Suprapubic skin (tissue), 4 donors: ENCODE results near the gene PTPRN2. TPM values are rescaled to one million over a fixed set of nuclear protein-coding genes. Genes with fewer than 3 reads are reported as not detected.

Experiments used
- DNase-seq, 2 donors: peaks; one replicate each; pipeline ENCODE4 v3.0.0-alpha.2; 2019; ENCODE audit warnings: low spot score in 2 of 2
- H3K27ac ChIP-seq: fragments of 200-600 bp; sonication (generic); one replicate; pipeline ENCODE4 v1.5.1; 2019
- H3K27me3 ChIP-seq: fragments of 200-600 bp; sonication (generic); one replicate; pipeline ENCODE4 v1.5.1; 2019
- H3K36me3 ChIP-seq: fragments of 200-600 bp; sonication (generic); one replicate; pipeline ENCODE4 v1.5.1; 2019
- H3K4me1 ChIP-seq: fragments of 200-600 bp; sonication (generic); one replicate; pipeline ENCODE4 v1.5.1; 2019
- H3K4me3 ChIP-seq: fragments of 200-600 bp; sonication (generic); one replicate; pipeline ENCODE4 v1.5.1; 2019; ENCODE audit warnings: mild to moderate bottlenecking
- H3K9me3 ChIP-seq: fragments of 200-600 bp; sonication (generic); one replicate; pipeline ENCODE4 v1.5.1; 2019
- EP300 ChIP-seq: sonication (generic); formaldehyde crosslinking; IDR thresholded peaks from one replicate; pipeline ENCODE4 v1.6.1; 2017; ENCODE audit warnings: antibody characterized with exemption
- POLR2A ChIP-seq, 2 donors: fragments of 450-650 bp; IDR thresholded peaks; one replicate each; pipeline ENCODE4 v1.6.1; 2017; ENCODE audit warnings: antibody characterized with exemption in 2 of 2, mild to moderate bottlenecking in 2 of 2, moderate library complexity in 2 of 2
- POLR2AphosphoS5 ChIP-seq, 3 donors: sonication (generic); formaldehyde crosslinking; IDR thresholded peaks; one replicate each; pipeline ENCODE4 v1.6.1; 2017; ENCODE audit warnings: antibody characterized with exemption in 3 of 3
- WGBS: methylation state at CpG from one replicate; pipeline ENCODE4 v1.1.5; 2018; 5-methylcytosine and 5-hydroxymethylcytosine counted together
- total RNA-seq, 4 donors: library from RNA; depleted of rRNA; stranded (reverse); fragments of >200 nt; gene quantifications; one replicate each; pipeline ENCODE4 v1.1.0, GENCODE V29; 2016
- TF ChIP-seq, protein P1 (sequence below), 2 donors: fragments of 200-600 bp in 1 of 2; fragments of 450-650 bp in 1 of 2; sonication (generic) in 1 of 2; IDR thresholded peaks; one replicate each; pipeline ENCODE4 v1.5.1; 2016 to 2019; ENCODE audit warnings: antibody characterized with exemption in 2 of 2, mild to moderate bottlenecking in 1 of 2, moderate library complexity in 1 of 2

Gene PTPRN2
- total RNA-seq, 4 donors from 2014 or later = 0.23 to 1.8 (median 1.3) TPM

DNA sequence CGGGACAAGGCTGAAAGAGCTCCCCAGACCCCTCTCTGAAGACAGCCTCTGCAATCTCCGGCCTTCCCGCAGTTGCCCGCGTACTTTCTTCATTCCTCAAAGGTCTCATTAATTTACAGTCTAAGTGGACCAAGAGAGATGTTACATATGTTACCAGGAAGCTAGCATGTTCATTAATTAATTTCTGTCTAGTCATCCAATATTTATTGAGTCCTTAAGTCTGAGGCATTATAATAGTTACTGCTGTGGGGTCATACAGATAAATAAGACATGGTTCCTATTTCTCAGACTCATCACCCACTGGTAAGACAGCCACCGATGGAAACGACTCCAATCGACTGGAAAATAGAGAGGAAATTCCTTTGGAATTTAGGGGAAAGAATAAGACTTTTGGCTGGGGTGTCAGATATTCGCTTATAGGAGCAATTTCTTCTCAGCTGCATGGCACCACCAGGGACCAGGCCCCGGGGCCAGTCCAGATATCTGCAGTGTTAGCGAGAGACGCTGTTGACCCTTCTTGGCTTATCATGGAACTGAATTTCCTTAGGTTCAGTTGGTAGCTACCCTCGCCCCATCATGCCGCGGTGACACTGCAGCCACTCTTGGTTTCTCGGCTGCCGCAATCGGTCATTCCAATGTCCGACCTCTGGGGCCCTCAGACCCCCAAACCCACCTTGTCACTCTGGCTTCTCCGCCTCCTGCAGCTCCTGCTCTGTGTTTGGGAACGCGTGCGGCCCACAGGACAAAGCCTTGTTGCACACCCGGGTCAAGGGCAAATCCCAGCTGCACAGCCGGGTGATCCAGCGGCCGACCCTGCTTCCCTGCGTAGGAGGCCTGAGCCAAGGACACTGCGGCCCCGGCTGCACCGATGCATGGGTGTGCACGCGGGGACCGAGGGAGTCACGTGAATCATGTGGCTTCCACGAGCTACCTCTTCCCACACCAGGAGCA is 867.6 kb downstream of the PTPRN2 start:
- WGBS = 91% methylated on average over 35 of the region's 36 CpGs
- H3K4me1 ChIP-seq = no peaks in the 10 kb centered on the region
- no peaks in the 10 kb centered on the region for H3K36me3 ChIP-seq
- H3K4me3 ChIP-seq = no peak overlapping the region
- H3K9me3 ChIP-seq = no peaks in the 10 kb centered on the region
- H3K27ac ChIP-seq = no peak overlapping the region
- DNase-seq = peak in 1 of 2 donors; percentile 45
- H3K27me3 ChIP-seq = no peaks in the 10 kb centered on the region
- no peak for TF ChIP-seq EP300
- TF ChIP-seq POLR2AphosphoS5 (IDR thresholded peaks at IDR 0.05) = no peak
- TF ChIP-seq POLR2A (IDR thresholded peaks at IDR 0.05) = no peak
- TF ChIP-seq, protein P1, sequence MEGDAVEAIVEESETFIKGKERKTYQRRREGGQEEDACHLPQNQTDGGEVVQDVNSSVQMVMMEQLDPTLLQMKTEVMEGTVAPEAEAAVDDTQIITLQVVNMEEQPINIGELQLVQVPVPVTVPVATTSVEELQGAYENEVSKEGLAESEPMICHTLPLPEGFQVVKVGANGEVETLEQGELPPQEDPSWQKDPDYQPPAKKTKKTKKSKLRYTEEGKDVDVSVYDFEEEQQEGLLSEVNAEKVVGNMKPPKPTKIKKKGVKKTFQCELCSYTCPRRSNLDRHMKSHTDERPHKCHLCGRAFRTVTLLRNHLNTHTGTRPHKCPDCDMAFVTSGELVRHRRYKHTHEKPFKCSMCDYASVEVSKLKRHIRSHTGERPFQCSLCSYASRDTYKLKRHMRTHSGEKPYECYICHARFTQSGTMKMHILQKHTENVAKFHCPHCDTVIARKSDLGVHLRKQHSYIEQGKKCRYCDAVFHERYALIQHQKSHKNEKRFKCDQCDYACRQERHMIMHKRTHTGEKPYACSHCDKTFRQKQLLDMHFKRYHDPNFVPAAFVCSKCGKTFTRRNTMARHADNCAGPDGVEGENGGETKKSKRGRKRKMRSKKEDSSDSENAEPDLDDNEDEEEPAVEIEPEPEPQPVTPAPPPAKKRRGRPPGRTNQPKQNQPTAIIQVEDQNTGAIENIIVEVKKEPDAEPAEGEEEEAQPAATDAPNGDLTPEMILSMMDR (IDR thresholded peaks at IDR 0.05) = no peak

DNA sequence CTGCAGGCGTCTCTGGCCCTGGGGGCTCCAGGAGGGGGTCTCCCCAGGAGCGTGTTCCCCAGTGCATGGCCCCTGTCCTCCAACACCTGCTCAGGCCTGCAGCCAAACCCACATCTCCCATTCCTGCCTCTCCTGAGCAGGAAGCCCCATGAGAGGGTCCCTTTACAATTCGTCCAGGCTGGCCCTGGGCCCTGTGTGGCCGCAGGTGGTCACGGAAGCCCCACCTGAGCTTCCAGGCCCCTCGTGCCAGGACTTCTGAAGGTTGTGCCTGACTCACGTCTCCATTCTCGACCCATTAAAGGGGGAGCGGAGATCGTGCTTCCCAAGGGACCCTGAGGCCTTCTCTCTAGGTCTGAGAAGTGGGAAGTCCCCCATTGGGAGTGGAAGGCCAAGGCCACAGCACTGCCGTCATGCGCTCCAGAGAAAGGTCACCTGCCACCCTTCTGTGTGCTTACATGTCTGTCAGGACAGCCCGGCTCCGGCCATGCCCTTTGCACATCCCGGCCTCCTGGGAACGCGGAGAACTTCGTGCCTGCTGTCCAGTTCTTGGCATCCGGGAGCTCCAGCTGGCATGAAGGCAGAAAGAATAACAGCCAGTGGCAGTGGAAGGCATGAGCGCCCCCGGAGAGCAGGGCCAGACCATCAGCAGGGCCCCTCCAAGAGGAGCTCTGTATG is 868.5 kb downstream of the PTPRN2 start:
- WGBS = 93% methylated on average over 18 of the region's 21 CpGs
- Histone ChIP-seq H3K4me3 (no peak overlapping the region), H3K27me3 (no peaks in the 10 kb centered on the region), H3K9me3 (no peaks in the 10 kb centered on the region), H3K4me1 (no peaks in the 10 kb centered on the region), H3K36me3 (no peaks in the 10 kb centered on the region), H3K27ac (no peak overlapping the region)
- peak in 1 of 2 donors; percentile 73 for DNase-seq
- TF ChIP-seq POLR2A (IDR thresholded peaks at IDR 0.05) = no peak
- TF ChIP-seq, protein P1 (IDR thresholded peaks at IDR 0.05) = no peak
- TF ChIP-seq POLR2AphosphoS5 (IDR thresholded peaks at IDR 0.05) = no peak
- no peak for TF ChIP-seq EP300

DNA sequence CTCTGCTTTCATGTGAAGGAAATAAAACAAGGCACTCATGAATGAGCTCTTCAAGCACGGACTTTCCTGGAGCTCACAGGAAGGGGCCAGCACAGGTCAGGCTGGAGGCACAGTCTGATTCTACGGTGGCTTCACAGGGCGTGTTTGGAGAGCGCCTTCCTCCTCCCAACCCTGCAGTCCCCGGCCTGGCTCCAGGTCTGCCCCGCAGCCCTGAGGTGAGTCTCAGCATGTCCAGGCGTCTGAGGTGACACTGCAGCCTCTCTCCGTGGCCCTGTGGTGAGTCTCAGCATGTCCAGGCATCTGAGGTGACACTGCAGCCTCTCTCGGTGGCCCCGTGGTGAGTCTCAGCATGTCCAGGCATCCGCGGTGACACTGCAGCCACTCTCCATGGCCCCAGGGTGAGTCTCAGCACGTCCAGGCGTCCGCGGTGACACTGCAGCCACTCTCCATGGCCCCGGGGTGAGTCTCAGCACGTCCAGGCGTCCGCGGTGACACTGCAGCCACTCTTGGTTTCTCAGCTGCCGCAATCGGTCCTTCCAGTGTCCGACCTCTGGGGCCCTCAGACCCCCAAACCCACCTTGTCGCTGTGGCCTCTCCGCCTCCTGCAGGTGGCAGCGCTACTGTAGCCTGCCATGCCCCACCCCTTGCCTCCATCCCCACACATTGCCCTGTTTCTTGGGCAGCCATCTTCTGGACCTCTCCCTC is 869.2 kb downstream of the PTPRN2 start:
- peak in 1 of 2 donors; percentile 60 for DNase-seq
- Histone ChIP-seq H3K4me3 (no peak overlapping the region), H3K27me3 (no peaks in the 10 kb centered on the region)

DNA sequence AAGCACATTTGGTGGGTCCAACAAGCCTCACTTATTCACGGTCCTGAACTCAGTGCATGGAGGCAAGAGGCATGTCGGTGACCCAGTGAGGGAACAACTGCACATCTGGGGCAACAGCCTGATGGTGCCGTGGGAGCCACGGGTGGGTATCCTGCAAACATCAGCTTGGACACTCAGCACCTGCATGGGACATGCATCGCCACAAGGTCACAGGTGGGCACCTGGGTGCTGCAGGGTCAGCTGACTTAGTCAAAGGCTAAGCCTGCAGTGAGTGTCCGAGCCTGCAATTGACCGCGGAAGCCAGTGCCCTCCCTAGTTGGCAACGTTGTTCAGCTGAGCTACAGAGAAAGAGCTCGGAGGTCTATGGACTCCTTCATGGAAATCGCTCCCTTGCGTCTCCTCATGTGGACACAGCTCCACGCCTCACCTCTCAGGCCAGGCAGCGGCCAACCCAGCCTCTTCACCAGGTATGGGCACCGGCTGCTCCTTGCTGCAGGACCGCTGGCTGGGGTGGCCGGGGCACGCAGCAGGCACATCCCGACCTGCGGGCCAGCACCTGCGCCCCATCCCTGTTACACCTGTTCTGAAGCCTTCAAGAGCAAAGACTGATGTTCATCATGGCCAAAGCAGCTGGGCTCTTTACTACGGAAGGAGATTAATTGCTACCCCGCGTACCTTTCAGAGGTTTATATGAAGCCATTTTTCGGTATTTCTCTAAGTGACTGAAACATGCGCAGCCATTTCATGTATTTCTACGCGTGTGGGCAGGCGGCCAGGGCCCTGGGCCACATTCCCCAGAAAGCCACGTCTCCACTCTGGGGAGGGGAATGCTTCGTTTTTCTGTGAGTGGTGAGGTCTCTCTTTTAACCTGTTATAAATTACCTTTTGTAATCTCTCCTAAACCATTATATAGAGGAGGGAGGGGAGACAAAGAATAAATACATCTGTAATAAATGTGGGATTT is 870.1 kb downstream of the PTPRN2 start:
- DNase-seq = peak in 1 of 2 donors; percentile 69
- WGBS = 80% methylated on average over 25 of the region's 31 CpGs
- TF ChIP-seq EP300 = no peak
- TF ChIP-seq POLR2AphosphoS5 (IDR thresholded peaks at IDR 0.05) = no peak
- no peak for TF ChIP-seq POLR2A (IDR thresholded peaks at IDR 0.05)
- TF ChIP-seq, protein P1 (IDR thresholded peaks at IDR 0.05) = no peak

More for the DNA sequence above, 869.2 kb downstream of the PTPRN2 start:
- no peaks in the 10 kb centered on the region for H3K36me3 ChIP-seq
- no peaks in the 10 kb centered on the region for H3K4me1 ChIP-seq
- TF ChIP-seq, protein P1 (IDR thresholded peaks at IDR 0.05) = no peak
- TF ChIP-seq EP300 (no peak), POLR2AphosphoS5 (IDR thresholded peaks at IDR 0.05) (no peak), POLR2A (IDR thresholded peaks at IDR 0.05) (no peak)
- H3K27ac ChIP-seq = no peak overlapping the region
- H3K9me3 ChIP-seq = no peaks in the 10 kb centered on the region
- 74% methylated on average over 22 of the region's 27 CpGs for WGBS

More for the DNA sequence above, 870.1 kb downstream of the PTPRN2 start:
- Histone ChIP-seq H3K4me3 (no peak overlapping the region), H3K27ac (no peak overlapping the region), H3K9me3 (no peaks in the 10 kb centered on the region), H3K4me1 (no peaks in the 10 kb centered on the region), H3K36me3 (no peaks in the 10 kb centered on the region), H3K27me3 (no peaks in the 10 kb centered on the region)
